ENCODE data around the gene DYNC2LI1.

GRCh38 chr2:43852196-43852730 is 78.4 kb downstream of the DYNC2LI1 start:
- TF ChIP-seq POLR2A (IDR thresholded peaks at IDR 0.05) (no peak), CTCF (IDR thresholded peaks at IDR 0.05) (no peak)
